Liver (tissue), 9 donors: ENCODE measurements around the gene CHERP. TPM values are rescaled to one million over a fixed set of nuclear protein-coding genes. Genes with fewer than 3 reads are reported as not detected.

Experiments
- DNase-seq: peaks from one replicate; pipeline ENCODE4 v3.0.0-alpha.2; 2017; ENCODE audit warnings: low spot score
- H3K27ac ChIP-seq, 2 donors: one replicate each; pipeline ENCODE4 v1.7.0; 2013; ENCODE audit warnings: inconsistent platforms in 2 of 2, low read length in 2 of 2, control low read depth in 1 of 2, low read depth in 1 of 2, mild to moderate bottlenecking in 1 of 2
- H3K27me3 ChIP-seq, 4 donors: one replicate each; pipeline versions ENCODE4 v1.6.1 to v1.7.0; 2013; ENCODE audit warnings: low read length in 3 of 4, inconsistent platforms in 1 of 4, mild to moderate bottlenecking in 1 of 4, moderate library complexity in 1 of 4; ENCODE audit not compliant: control insufficient read depth in 4 of 4, insufficient read depth in 4 of 4
- H3K36me3 ChIP-seq, 4 donors: one replicate each; pipeline versions ENCODE4 v1.6.1 to v1.7.0; 2013; ENCODE audit warnings: low read length in 3 of 4, mild to moderate bottlenecking in 3 of 4, low read depth in 1 of 4, moderate library complexity in 1 of 4; ENCODE audit not compliant: control insufficient read depth in 4 of 4, insufficient read depth in 3 of 4
- H3K4me1 ChIP-seq, 4 donors: one replicate each; pipeline versions ENCODE4 v1.6.1 to v1.7.0; 2013; ENCODE audit warnings: low read length in 3 of 4, mild to moderate bottlenecking in 3 of 4, moderate library complexity in 1 of 4; ENCODE audit not compliant: control insufficient read depth in 4 of 4, insufficient read depth in 4 of 4
- H3K4me3 ChIP-seq, 3 donors: one replicate each; pipeline versions ENCODE4 v1.6.1 to v1.7.0; 2013; ENCODE audit warnings: low read length in 3 of 3, control low read depth in 1 of 3, low read depth in 1 of 3, mild to moderate bottlenecking in 1 of 3
- H3K9ac ChIP-seq, 2 donors: one replicate each; pipeline ENCODE4 v1.7.0; 2013; ENCODE audit warnings: low read length in 2 of 2, mild to moderate bottlenecking in 2 of 2, moderate library complexity in 2 of 2, control low read depth in 1 of 2, low read depth in 1 of 2
- H3K9me3 ChIP-seq, 4 donors: one replicate each; pipeline versions ENCODE4 v1.6.1 to v1.7.0; 2013; ENCODE audit warnings: low read length in 3 of 4; ENCODE audit not compliant: control insufficient read depth in 4 of 4
- EGR1 ChIP-seq, 2 donors: IDR thresholded peaks; 2 replicates each; pipeline ENCODE4 v1.6.1; 2016 to 2018; ENCODE audit warnings: antibody characterized with exemption in 2 of 2, low read depth in 2 of 2
- FOXA1 ChIP-seq: IDR thresholded peaks from 2 replicates; pipeline ENCODE4 v1.6.1; 2016; ENCODE audit warnings: antibody characterized with exemption
- GABPA ChIP-seq, 2 donors: IDR thresholded peaks in 1 of 2; conservative IDR thresholded peaks in 1 of 2; 2 replicates each; pipeline ENCODE4 v1.6.1; 2016; ENCODE audit warnings: antibody characterized with exemption in 2 of 2, mild to moderate bottlenecking in 1 of 2, moderate library complexity in 1 of 2
- HNF4A ChIP-seq, 2 donors: conservative IDR thresholded peaks; 2 replicates each; pipeline ENCODE4 v1.6.1; 2016; ENCODE audit warnings: antibody characterized with exemption in 2 of 2, mild to moderate bottlenecking in 2 of 2
- HNF4G ChIP-seq: IDR thresholded peaks from 2 replicates; pipeline ENCODE4 v1.6.1; 2016; ENCODE audit warnings: antibody characterized with exemption
- JUND ChIP-seq, 2 donors: IDR thresholded peaks; 2 replicates each; pipeline ENCODE4 v1.6.1; 2016; ENCODE audit warnings: antibody characterized with exemption in 2 of 2
- NR2F2 ChIP-seq: IDR thresholded peaks from 2 replicates; pipeline ENCODE4 v1.6.1; 2016; ENCODE audit warnings: antibody characterized with exemption
- RXRA ChIP-seq, 2 donors: IDR thresholded peaks; 2 replicates each; pipeline ENCODE4 v1.6.1; 2017 to 2018; ENCODE audit warnings: antibody characterized with exemption in 2 of 2, mild to moderate bottlenecking in 1 of 2
- SP1 ChIP-seq: IDR thresholded peaks from 2 replicates; pipeline ENCODE4 v1.6.1; 2018; ENCODE audit warnings: antibody characterized with exemption, mild to moderate bottlenecking
- TAF1 ChIP-seq: conservative IDR thresholded peaks from 2 replicates; pipeline ENCODE4 v1.6.1; 2016; ENCODE audit warnings: antibody characterized with exemption, mild to moderate bottlenecking
- YY1 ChIP-seq: IDR thresholded peaks from 2 replicates; pipeline ENCODE4 v1.6.1; 2016; ENCODE audit warnings: antibody characterized with exemption, mild to moderate bottlenecking
- WGBS: extraction: QIAGEN DNeasy Blood & Tissue Kit; methylation state at CpG from one replicate; pipeline ENCODE4 v1.1.7; 2013; 5-methylcytosine and 5-hydroxymethylcytosine counted together
- polyA plus RNA-seq, 2 donors: library from polyadenylated mRNA; stranded (reverse) in 1 of 2; unstranded in 1 of 2; fragments of 200-250 nt in 1 of 2; fragments of >200 nt in 1 of 2; fragmentation: Nextera tagmentation in 1 of 2; extraction: Ambion mirVana in 1 of 2; gene quantifications; one replicate each; pipeline versions ENCODE4 v1.2.1 to v1.2.3, GENCODE V29; 2013 to 2015
- total RNA-seq, 2 donors: library from RNA; depleted of rRNA; stranded (reverse); fragments of >200 nt; gene quantifications; one replicate each; pipeline ENCODE4 v1.2.3, GENCODE V29; 2014
- TF ChIP-seq, protein P1 (sequence below): IDR thresholded peaks from 2 replicates; pipeline ENCODE4 v1.6.1; 2016; ENCODE audit warnings: antibody characterized with exemption, mild to moderate bottlenecking
- TF ChIP-seq, protein P2 (sequence below): IDR thresholded peaks from 2 replicates; pipeline ENCODE4 v1.6.1; 2016; ENCODE audit warnings: antibody characterized with exemption
- TF ChIP-seq, protein P3 (sequence below): IDR thresholded peaks from 2 replicates; pipeline ENCODE4 v1.6.1; 2016; ENCODE audit warnings: antibody characterized with exemption
- TF ChIP-seq, protein P4 (sequence below): fragments of 150-350 bp; IDR thresholded peaks from 2 replicates; pipeline ENCODE4 v1.5.1; 2017; ENCODE audit warnings: improper control_type of control experiment, low read depth, low read length; ENCODE audit not compliant: missing input control
- TF ChIP-seq, protein P5 (sequence below): IDR thresholded peaks from 2 replicates; pipeline ENCODE4 v1.6.1; 2016; ENCODE audit warnings: antibody characterized with exemption
- donor health status: healthy.
- donor health status: healthy.
- donor health status: healthy.
- donor health status: healthy.
- donor health status: healthy.

Gene CHERP
- total and polyA plus RNA-seq, 4 donors = 8.5 to 14.0 (median 9.0) TPM

DNA sequence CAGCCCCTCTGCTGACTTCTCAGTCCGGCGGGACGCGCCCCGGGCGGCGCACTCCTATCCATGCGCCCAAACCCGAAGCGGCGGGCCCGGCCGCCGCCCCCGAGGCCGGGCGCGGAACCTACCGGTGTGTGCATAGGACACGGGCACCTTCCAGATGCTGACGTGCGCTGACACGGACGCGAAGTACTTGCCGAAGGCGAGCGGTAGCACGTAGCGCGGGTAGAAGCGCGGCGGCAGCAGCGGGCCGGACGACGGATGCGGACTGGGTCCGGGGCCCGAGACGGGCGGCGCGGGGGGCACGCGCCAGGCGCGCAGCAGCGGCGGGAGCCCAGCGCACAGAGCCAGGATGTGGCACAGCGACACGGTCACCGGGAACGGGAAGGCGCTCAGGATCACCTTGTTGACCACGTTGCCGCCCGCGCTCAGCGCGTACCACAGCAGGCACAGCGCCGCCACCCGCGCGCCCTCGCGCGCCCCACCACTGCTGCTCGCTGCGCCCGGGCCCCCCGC lies 29.6 kb upstream of the CHERP start:
- Histone ChIP-seq H3K27ac (peak overlapping the region; percentile 28 to 70), H3K4me1 (peaks cover 22 to 59% (median 48%) of the 10 kb centered on the region in 4 donors), H3K36me3 (peaks cover 3 to 17% (median 10%) of the 10 kb centered on the region in 4 donors), H3K9ac (peak overlapping the region; percentile 7 to 14), H3K9me3 (no peaks in the 10 kb centered on the region), H3K4me3 (peak overlapping the region; percentile 79 to 91 (median 89)), H3K27me3 (no peaks in the 10 kb centered on the region)
- no peak for DNase-seq
- no peak for TF ChIP-seq JUND (IDR thresholded peaks at IDR 0.05)
- no peak for TF ChIP-seq HNF4A (conservative IDR thresholded peaks at IDR 0.05)
- no peak for TF ChIP-seq RXRA (IDR thresholded peaks at IDR 0.05)
- TF ChIP-seq EGR1 (IDR thresholded peaks at IDR 0.05; ENCODE audit: low read depth in 2 of 2) = no peak
- TF ChIP-seq, protein P1, sequence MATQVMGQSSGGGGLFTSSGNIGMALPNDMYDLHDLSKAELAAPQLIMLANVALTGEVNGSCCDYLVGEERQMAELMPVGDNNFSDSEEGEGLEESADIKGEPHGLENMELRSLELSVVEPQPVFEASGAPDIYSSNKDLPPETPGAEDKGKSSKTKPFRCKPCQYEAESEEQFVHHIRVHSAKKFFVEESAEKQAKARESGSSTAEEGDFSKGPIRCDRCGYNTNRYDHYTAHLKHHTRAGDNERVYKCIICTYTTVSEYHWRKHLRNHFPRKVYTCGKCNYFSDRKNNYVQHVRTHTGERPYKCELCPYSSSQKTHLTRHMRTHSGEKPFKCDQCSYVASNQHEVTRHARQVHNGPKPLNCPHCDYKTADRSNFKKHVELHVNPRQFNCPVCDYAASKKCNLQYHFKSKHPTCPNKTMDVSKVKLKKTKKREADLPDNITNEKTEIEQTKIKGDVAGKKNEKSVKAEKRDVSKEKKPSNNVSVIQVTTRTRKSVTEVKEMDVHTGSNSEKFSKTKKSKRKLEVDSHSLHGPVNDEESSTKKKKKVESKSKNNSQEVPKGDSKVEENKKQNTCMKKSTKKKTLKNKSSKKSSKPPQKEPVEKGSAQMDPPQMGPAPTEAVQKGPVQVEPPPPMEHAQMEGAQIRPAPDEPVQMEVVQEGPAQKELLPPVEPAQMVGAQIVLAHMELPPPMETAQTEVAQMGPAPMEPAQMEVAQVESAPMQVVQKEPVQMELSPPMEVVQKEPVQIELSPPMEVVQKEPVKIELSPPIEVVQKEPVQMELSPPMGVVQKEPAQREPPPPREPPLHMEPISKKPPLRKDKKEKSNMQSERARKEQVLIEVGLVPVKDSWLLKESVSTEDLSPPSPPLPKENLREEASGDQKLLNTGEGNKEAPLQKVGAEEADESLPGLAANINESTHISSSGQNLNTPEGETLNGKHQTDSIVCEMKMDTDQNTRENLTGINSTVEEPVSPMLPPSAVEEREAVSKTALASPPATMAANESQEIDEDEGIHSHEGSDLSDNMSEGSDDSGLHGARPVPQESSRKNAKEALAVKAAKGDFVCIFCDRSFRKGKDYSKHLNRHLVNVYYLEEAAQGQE = no peak
- no peak for TF ChIP-seq SP1
- TF ChIP-seq HNF4G = no peak
- TF ChIP-seq, protein P2, sequence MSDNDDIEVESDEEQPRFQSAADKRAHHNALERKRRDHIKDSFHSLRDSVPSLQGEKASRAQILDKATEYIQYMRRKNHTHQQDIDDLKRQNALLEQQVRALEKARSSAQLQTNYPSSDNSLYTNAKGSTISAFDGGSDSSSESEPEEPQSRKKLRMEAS = no peak
- TF ChIP-seq YY1 = no peak
- TF ChIP-seq FOXA1 = no peak
- no peak for TF ChIP-seq NR2F2
- TF ChIP-seq, protein P3, sequence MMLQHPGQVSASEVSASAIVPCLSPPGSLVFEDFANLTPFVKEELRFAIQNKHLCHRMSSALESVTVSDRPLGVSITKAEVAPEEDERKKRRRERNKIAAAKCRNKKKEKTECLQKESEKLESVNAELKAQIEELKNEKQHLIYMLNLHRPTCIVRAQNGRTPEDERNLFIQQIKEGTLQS = no peak
- TF ChIP-seq, protein P4, sequence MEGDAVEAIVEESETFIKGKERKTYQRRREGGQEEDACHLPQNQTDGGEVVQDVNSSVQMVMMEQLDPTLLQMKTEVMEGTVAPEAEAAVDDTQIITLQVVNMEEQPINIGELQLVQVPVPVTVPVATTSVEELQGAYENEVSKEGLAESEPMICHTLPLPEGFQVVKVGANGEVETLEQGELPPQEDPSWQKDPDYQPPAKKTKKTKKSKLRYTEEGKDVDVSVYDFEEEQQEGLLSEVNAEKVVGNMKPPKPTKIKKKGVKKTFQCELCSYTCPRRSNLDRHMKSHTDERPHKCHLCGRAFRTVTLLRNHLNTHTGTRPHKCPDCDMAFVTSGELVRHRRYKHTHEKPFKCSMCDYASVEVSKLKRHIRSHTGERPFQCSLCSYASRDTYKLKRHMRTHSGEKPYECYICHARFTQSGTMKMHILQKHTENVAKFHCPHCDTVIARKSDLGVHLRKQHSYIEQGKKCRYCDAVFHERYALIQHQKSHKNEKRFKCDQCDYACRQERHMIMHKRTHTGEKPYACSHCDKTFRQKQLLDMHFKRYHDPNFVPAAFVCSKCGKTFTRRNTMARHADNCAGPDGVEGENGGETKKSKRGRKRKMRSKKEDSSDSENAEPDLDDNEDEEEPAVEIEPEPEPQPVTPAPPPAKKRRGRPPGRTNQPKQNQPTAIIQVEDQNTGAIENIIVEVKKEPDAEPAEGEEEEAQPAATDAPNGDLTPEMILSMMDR = no peak
- under 1% methylated on average over 75 of the region's 75 CpGs for WGBS

DNA sequence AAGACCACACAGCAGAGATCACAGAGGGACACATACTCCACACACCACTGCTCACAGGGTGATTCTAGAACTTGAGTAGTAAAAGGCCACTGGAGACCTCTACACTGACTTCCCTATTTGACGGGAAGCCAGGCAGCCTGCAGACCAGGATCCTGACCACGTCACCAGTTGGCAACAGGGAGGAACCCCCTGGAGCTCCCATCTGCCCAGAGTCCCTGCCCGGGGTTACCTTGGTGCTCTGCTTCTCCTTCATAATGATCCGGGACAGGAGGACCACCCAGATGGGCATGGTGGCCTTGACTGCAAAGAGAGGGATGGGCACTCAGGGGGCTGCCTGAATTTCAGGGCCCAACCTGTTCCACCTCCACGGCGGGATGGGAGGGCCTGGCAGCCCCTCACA lies 29.0 kb upstream of the CHERP start:
- Histone ChIP-seq H3K4me1 (peaks cover 18 to 53% (median 43%) of the 10 kb centered on the region in 4 donors), H3K36me3 (peaks cover 2 to 21% (median 12%) of the 10 kb centered on the region in 4 donors), H3K27me3 (no peaks in the 10 kb centered on the region), H3K9ac (peak overlapping the region in 1 of 2 donors; percentile 7), H3K9me3 (no peaks in the 10 kb centered on the region), H3K27ac (no peak overlapping the region), H3K4me3 (peak overlapping the region; percentile 79 to 91 (median 89))
- TF ChIP-seq NR2F2 (no peak), YY1 (no peak), GABPA (IDR thresholded peaks at IDR 0.05 in 1 of 2, conservative IDR thresholded peaks at IDR 0.05 in 1 of 2) (no peak), FOXA1 (no peak), TAF1 (no peak), EGR1 (IDR thresholded peaks at IDR 0.05; ENCODE audit: low read depth in 2 of 2) (no peak)
- TF ChIP-seq, protein P4 = no peak
- TF ChIP-seq, protein P2 = no peak
- TF ChIP-seq, protein P1 = no peak
- TF ChIP-seq, protein P5, sequence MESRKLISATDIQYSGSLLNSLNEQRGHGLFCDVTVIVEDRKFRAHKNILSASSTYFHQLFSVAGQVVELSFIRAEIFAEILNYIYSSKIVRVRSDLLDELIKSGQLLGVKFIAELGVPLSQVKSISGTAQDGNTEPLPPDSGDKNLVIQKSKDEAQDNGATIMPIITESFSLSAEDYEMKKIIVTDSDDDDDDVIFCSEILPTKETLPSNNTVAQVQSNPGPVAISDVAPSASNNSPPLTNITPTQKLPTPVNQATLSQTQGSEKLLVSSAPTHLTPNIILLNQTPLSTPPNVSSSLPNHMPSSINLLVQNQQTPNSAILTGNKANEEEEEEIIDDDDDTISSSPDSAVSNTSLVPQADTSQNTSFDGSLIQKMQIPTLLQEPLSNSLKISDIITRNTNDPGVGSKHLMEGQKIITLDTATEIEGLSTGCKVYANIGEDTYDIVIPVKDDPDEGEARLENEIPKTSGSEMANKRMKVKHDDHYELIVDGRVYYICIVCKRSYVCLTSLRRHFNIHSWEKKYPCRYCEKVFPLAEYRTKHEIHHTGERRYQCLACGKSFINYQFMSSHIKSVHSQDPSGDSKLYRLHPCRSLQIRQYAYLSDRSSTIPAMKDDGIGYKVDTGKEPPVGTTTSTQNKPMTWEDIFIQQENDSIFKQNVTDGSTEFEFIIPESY = no peak
- WGBS = 29% methylated on average over 6 of the region's 6 CpGs
- no peak for DNase-seq
